GM12878 (cell line): Measurements from ENCODE around the gene SAMD7. TPM values are rescaled to one million over a fixed set of nuclear protein-coding genes. Genes with fewer than 3 reads are reported as not detected.

Experiments
- ATAC-seq: fragments of 200-7000 bp; cut with Tn5 transposase; 3 replicates; pipeline ENCODE4 v1.9.1; 2020; ENCODE audit warnings: mild to moderate bottlenecking, moderate library complexity
- BruUV-seq: library from RNA; stranded (reverse); fragments of 400-500 nt; replicated peaks from 2 replicates; lab custom pipeline; 2021; lab: Mats Ljungman, UMichigan
- CTCF ChIA-PET: fragments of 300-600 bp; sonication (Branson Sonifier 250); formaldehyde crosslinking; extraction: SDS; loops from one replicate; lab custom pipeline; 2021; ENCODE audit warnings: inconsistent platforms; lab: Yijun Ruan, JAX
- POLR2A ChIA-PET: fragments of 350-600 bp; formaldehyde crosslinking; extraction: SDS; loops from one replicate; lab custom pipeline; 2021; ENCODE audit warnings: inconsistent platforms; lab: Charles Lee
- RAD21 ChIA-PET: fragments of 300-600 bp; sonication (Branson Sonifier 250); formaldehyde crosslinking; loops from one replicate; lab custom pipeline; 2023; ENCODE audit warnings: antibody characterized with exemption; ENCODE audit not compliant: unreplicated experiment; lab: Charles Lee
- SMC1A ChIA-PET: fragments of 300-600 bp; sonication (Branson Sonifier 250); formaldehyde crosslinking; loops from one replicate; lab custom pipeline; 2023; ENCODE audit not compliant: unreplicated experiment, uncharacterized antibody; lab: Charles Lee
- DNase-seq: peaks from one replicate; pipeline ENCODE4 v3.0.0-alpha.2; 2011; ENCODE audit warnings: low read depth, low spot score
- FAIRE-seq: peaks from 3 replicates; lab custom pipeline; 2011; peaks lifted over from hg19 to GRCh38; lab: Jason Lieb, UNC
- H2AFZ ChIP-seq: 2 replicates; pipeline ENCODE4 v1.6.0; 2011; ENCODE audit warnings: low read depth, low read length, control low read depth; ENCODE audit not compliant: control insufficient read depth
- H3K27ac ChIP-seq: 2 replicates; pipeline ENCODE4 v1.5.1; 2011; ENCODE audit warnings: control low read depth; ENCODE audit not compliant: control insufficient read depth, insufficient read depth
- H3K27me3 ChIP-seq, 2 experiments: replicated peaks in 1 of 2; 2 replicates each; pipeline versions ENCODE4 v1.6.0 to v1.6.1; 2011; ENCODE audit warnings: low read length in 1 of 2; ENCODE audit not compliant: control insufficient read depth in 2 of 2, insufficient read depth in 2 of 2
- H3K36me3 ChIP-seq, 2 experiments: 2 replicates each; pipeline ENCODE4 v1.5.1; 2011; ENCODE audit warnings: low read length in 1 of 2; ENCODE audit not compliant: control insufficient read depth in 2 of 2, insufficient read depth in 2 of 2
- H3K4me1 ChIP-seq: 2 replicates; pipeline ENCODE4 v1.6.1; 2011; ENCODE audit warnings: mild to moderate bottlenecking, low read length, moderate library complexity, mixed read lengths; ENCODE audit not compliant: control insufficient read depth, insufficient read depth
- H3K4me2 ChIP-seq: 2 replicates; pipeline ENCODE4 v1.6.0; 2011; ENCODE audit warnings: control low read depth; ENCODE audit not compliant: control insufficient read depth, insufficient read depth
- H3K4me3 ChIP-seq: fragments of 200-600 bp; sonication (generic); 2 replicates; pipeline ENCODE4 v1.5.1; 2016
- H3K79me2 ChIP-seq: 2 replicates; pipeline ENCODE4 v1.6.0; 2011; ENCODE audit warnings: low read length; ENCODE audit not compliant: control insufficient read depth, insufficient read depth
- H3K9ac ChIP-seq: 2 replicates; pipeline ENCODE4 v1.8.0; 2011; ENCODE audit warnings: low read length, control low read depth, mixed read lengths; ENCODE audit not compliant: control insufficient read depth, insufficient read depth
- H3K9me3 ChIP-seq: replicated peaks from 3 replicates; pipeline ENCODE4 v1.5.1; 2011; ENCODE audit warnings: mild to moderate bottlenecking, low read length; ENCODE audit not compliant: control insufficient read depth, insufficient read depth
- H4K20me1 ChIP-seq: 2 replicates; pipeline ENCODE4 v1.6.0; 2011; ENCODE audit not compliant: control insufficient read depth, insufficient read depth
- ATF3 ChIP-seq: IDR thresholded peaks from 2 replicates; pipeline ENCODE4 v1.6.1; 2011; ENCODE audit warnings: low read depth, mild to moderate bottlenecking, low read length, moderate library complexity, borderline replicate concordance; ENCODE audit errors: extremely low read depth
- NR2C1 ChIP-seq: fragments of 450-650 bp; IDR thresholded peaks from 2 replicates; pipeline ENCODE4 v1.6.1; 2017; ENCODE audit warnings: antibody characterized with exemption, mild to moderate bottlenecking, moderate library complexity
- ZBTB11 ChIP-seq: fragments of 450-650 bp; formaldehyde crosslinking; IDR thresholded peaks from 2 replicates; pipeline ENCODE4 v1.5.0; 2022; ENCODE audit warnings: mild to moderate bottlenecking, missing genetic modification characterization
- WGBS: methylation state at CpG from one replicate; pipeline ENCODE4 v1.1.6; 2016; ENCODE audit warnings: low lambda C conversion rate; ENCODE audit not compliant: insufficient replicate concordance, insufficient coverage; ENCODE audit errors: missing lambda C conversion rate; 5-methylcytosine and 5-hydroxymethylcytosine counted together
- in situ Hi-C: fragments of 300-500 bp; cut with MboI; formaldehyde crosslinking; loops from 9 replicates; pipeline ENCODE4 v1.14.3; 2018; ENCODE audit warnings: mixed read lengths
- intact Hi-C: fragments of 100-400 bp; cut with micrococcal nuclease; formaldehyde crosslinking; loops from one replicate; pipeline ENCODE4 v1.14.2; 2022; ENCODE audit not compliant: unreplicated experiment
- polyA plus RNA-seq, 11 experiments: library from polyadenylated mRNA; depleted of rRNA in 4 of 11; unstranded in 6 of 11; stranded (reverse) in 5 of 11; fragments of >200 nt; fragmentation: Nextera tagmentation in 4 of 11; fragmentation: Illumina TruSeq in 1 of 11; extraction: Ambion mirVana in 4 of 11; extraction: Trizol in 1 of 11; gene quantifications; 1 replicate in 1 of 11; 2 replicates in 10 of 11; pipeline versions ENCODE4 v1.2.1 to v1.2.3, GENCODE V29; 2011 to 2016; ENCODE audit warnings: inconsistent platforms in 2 of 11, missing spikeins in 2 of 11, low read depth in 1 of 11
- total RNA-seq, 4 experiments: library from RNA; depleted of rRNA in 3 of 4; stranded (reverse); fragments of >200 nt in 3 of 4; fragmentation: Illumina TruSeq in 1 of 4; extraction: Trizol in 1 of 4; gene quantifications; 2 replicates each; pipeline versions ENCODE4 v1.2.1 to v1.2.3, GENCODE V29; 2013 to 2021

Gene SAMD7
- total and polyA plus RNA-seq, 10 of the 15 experiments (the other 5 are each of a cell fraction or from before 2014, with no cell fraction given) = 0.03 to 0.11 (median 0.07) TPM; not detected in 3

DNA sequence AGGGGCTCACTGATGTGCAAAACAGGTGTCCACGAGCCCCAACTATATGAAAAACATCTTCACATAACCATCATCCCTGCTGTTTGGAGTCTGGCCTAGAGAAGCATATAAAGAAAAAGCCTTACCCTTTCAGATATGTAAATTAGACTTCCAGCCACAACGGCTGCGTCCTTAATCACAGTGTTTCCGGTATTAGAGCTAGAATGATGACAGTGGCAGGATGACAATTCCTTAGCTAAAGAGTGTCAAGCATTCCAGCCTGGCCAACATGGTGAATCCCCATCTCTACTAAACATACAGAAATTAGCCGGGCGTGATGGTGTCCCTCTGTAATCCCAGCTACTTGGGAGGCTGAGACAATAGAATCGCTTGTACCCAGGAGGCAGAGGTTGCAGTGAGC, 19.5 kb upstream of the SAMD7 start:
- no peak for DNase-seq
- RAD21 ChIA-PET = no interaction called here
- H3K4me2 ChIP-seq = no peak overlapping the region
- intact Hi-C loops (no loop called here), in situ Hi-C loops (no loop called here)
- H3K79me2 ChIP-seq = no peaks in the 10 kb centered on the region
- H4K20me1 ChIP-seq = no peaks in the 10 kb centered on the region
- POLR2A ChIA-PET = no interaction called here
- H3K27ac ChIP-seq = no peak overlapping the region
- H3K9me3 ChIP-seq = no peaks in the 10 kb centered on the region
- no peak for TF ChIP-seq NR2C1
- TF ChIP-seq ATF3 = no peak
- no peak for TF ChIP-seq ZBTB11 (CRISPR knock-in tag)
- no peak for ATAC-seq
- H3K9ac ChIP-seq = no peak overlapping the region
- H3K36me3 ChIP-seq = no peaks in the 10 kb centered on the region
- no peaks in the 10 kb centered on the region for H3K4me1 ChIP-seq
- no peaks in the 10 kb centered on the region for H3K27me3 ChIP-seq
- SMC1A ChIA-PET = no interaction called here
- no peak for FAIRE-seq
- no peak overlapping the region for H2AFZ ChIP-seq
- 68% methylated on average over 7 of the region's 7 CpGs for WGBS
- CTCF ChIA-PET = interaction anchor here (1.5 kb wide), 2 partner anchors 8 to 11 kb away, joined by 3 read pairs; no protein-coding TSS in a partner anchor
- no peak overlapping the region for H3K4me3 ChIP-seq
- BruUV-seq = no TSS peak
